ENCODE results near the gene RNF17. TPM values are rescaled to one million over a fixed set of nuclear protein-coding genes. Genes with fewer than 3 reads are reported as not detected.
"Not testable (repeated sequence)": the region's sequence is repeated elsewhere in the genome, so short reads cannot be mapped to it uniquely, and the experiment has no call there.

RNF17 gene
- total RNA-seq, 5 donors from 2014 or later (not counting 1 experiment from before 2014, with no cell fraction given): 0.84 TPM; not detected in 4

DNA sequence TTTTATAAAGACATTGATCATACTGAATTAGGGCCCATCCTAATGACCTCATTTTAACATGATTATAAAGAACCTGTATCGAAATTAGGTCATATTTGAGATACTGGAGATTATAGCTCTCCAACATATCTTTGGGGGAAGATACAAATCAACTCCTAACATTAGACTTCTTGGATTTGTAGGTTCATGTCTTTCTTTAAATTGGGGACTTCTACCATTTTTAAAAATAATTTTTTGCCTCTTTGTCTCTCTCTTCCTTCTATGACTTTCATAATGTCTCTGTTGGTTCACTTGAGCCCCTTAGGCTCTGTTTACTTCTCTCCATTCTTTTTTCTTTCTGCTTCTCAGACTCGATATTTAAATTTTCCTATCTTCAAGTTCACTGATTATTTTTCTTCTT is 57.2 kb downstream of the RNF17 start:
- no peaks in the 10 kb centered on the region for H3K9me3 ChIP-seq
- H3K36me3 ChIP-seq (ENCODE audit: control insufficient read depth in 2 of 2, extremely low read depth in 1 of 2, insufficient read depth in 1 of 2, low read length in 1 of 2): no peaks in the 10 kb centered on the region
- Mint-ChIP-seq H3K9me3 (peaks cover 0 to 10% (median 0%) of the 10 kb centered on the region in 3 donors), H3K4me3 (no peak overlapping the region), H3K27me3 (peaks cover 28 to 51% of the 10 kb centered on the region in 2 donors), H3K36me3 (peaks cover 6% of the 10 kb centered on the region), H3K27ac (peak overlapping the region in 1 of 2 donors; percentile 47), H3K4me1 (no peaks in the 10 kb centered on the region)
- no peak overlapping the region for H3K27ac ChIP-seq (ENCODE audit: low read length)
- no peaks in the 10 kb centered on the region for H3K4me1 ChIP-seq (ENCODE audit: control insufficient read depth in 1 of 2, extremely low read depth in 1 of 2, insufficient read depth in 2 of 2, low read length in 2 of 2)
- POLR2A ChIA-PET: no interaction called here
- peaks cover 0 to 10% of the 10 kb centered on the region in 2 experiments for H3K27me3 ChIP-seq (replicated peaks in 1 of 2; ENCODE audit: control insufficient read depth in 2 of 2, extremely low read depth in 1 of 2, insufficient read depth in 2 of 2, low read length in 1 of 2)
- CTCF ChIA-PET: no interaction called here
- no peak overlapping the region for H3K4me3 ChIP-seq (ENCODE audit: control insufficient read depth in 1 of 2, extremely low read depth in 1 of 2, low read length in 1 of 2)
- no peak for ATAC-seq (replicated peaks in 1 of 4)
- WGBS (ENCODE audit: insufficient coverage): no CpG with 5 or more reads among the region's 2 CpGs
- no peak for DNase-seq

DNA sequence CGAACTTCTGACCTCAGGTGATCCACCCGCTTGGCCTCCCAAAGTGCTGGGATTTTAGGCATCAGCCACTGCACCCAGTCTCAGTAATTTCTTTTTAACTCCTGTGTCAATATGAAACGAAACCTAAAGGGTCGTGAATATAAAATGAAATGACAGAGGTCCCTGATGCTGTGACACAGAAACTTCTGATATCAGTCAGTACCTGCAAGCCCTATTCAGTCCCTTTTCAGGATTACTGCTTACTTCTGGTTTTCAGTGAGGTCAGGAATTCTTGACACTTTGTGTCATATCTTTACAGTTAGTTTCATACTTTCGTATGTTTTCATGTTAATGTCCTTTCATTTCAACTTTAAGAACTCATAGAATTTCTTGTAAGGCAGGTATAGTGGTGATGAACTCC is 58.7 kb downstream of the RNF17 start:
- Mint-ChIP-seq H3K27me3 (peaks cover 19 to 42% of the 10 kb centered on the region in 2 donors), H3K4me3 (no peak overlapping the region), H3K27ac (no peak overlapping the region), H3K36me3 (peaks cover 6% of the 10 kb centered on the region), H3K9me3 (peaks cover 0 to 10% (median 0%) of the 10 kb centered on the region in 3 donors), H3K4me1 (no peaks in the 10 kb centered on the region)
- ChIA-PET CTCF (no interaction called here), POLR2A (no interaction called here)
- 50% methylated on average over 2 of the region's 5 CpGs for WGBS (ENCODE audit: insufficient coverage)
- H3K4me1 ChIP-seq (ENCODE audit: control insufficient read depth in 1 of 2, extremely low read depth in 1 of 2, insufficient read depth in 2 of 2, low read length in 2 of 2): no peaks in the 10 kb centered on the region
- no peak overlapping the region for H3K4me3 ChIP-seq (ENCODE audit: control insufficient read depth in 1 of 2, extremely low read depth in 1 of 2, low read length in 1 of 2)
- ATAC-seq (replicated peaks in 1 of 4) (no peak), DNase-seq (no peak)
- H3K36me3 ChIP-seq (ENCODE audit: control insufficient read depth in 2 of 2, extremely low read depth in 1 of 2, insufficient read depth in 1 of 2, low read length in 1 of 2): no peaks in the 10 kb centered on the region
- H3K9me3 ChIP-seq: no peaks in the 10 kb centered on the region
- H3K27ac ChIP-seq (ENCODE audit: low read length): no peak overlapping the region
- H3K27me3 ChIP-seq (replicated peaks in 1 of 2; ENCODE audit: control insufficient read depth in 2 of 2, extremely low read depth in 1 of 2, insufficient read depth in 2 of 2, low read length in 1 of 2): peaks cover 0 to 13% of the 10 kb centered on the region in 2 experiments

DNA sequence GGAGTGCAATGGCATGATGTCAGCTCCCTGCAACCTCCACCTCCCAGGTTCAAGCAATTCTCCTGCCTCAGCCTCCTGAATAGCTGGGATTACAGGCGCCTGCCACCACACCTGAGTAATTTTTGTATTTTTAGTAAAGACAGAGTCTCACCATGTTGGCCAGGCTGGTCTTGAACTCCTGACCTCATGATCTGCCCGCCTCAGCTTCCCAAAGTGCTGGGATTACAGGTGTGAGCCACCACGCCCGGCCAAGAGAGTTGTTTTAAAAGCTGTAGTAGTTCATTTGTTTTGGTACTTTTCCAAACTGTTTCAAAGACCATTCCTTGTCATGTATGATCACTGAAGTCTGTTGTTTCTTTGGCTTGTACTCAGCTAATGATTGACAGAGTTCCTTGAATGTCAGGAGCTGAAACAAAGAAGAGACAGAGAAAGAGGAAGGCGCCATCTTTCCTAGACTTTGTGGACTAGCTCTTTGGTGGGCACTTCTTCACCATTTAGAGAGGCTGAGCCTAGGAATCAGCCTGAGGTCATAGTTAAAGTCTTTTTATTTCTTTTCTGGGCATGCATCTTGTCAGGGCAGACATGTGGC is 59.2 kb downstream of the RNF17 start:
- CTCF ChIA-PET, H3K36me3 Mint-ChIP-seq: not testable (repeated sequence)
- peaks cover 17 to 39% of the 10 kb centered on the region in 2 donors for H3K27me3 Mint-ChIP-seq

DNA sequence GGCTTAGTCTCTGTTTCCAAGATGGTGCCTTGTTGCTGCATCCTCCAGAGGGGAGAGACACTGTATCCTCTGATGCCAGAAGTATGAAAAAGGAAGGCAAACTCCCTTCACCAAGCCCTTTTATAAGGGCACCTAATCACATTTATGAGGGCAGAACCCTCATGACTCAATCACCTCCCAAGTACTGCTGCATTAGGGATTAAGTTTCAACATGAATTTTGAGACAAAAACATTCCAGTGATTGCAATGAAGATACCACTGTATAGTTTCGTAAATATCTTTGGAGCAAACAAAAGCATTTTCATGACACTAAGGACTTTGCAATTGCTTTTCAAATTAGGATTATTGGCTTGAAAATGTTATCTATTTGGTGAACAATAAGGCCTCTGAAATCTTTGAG is 63.8 kb downstream of the RNF17 start:
- no peaks in the 10 kb centered on the region for H3K36me3 ChIP-seq (ENCODE audit: control insufficient read depth in 2 of 2, extremely low read depth in 1 of 2, insufficient read depth in 1 of 2, low read length in 1 of 2)
- no peak overlapping the region for H3K27ac ChIP-seq (ENCODE audit: low read length)
- H3K27me3 ChIP-seq (replicated peaks in 1 of 2; ENCODE audit: control insufficient read depth in 2 of 2, extremely low read depth in 1 of 2, insufficient read depth in 2 of 2, low read length in 1 of 2): peaks cover 0 to 7% of the 10 kb centered on the region in 2 experiments
- no peaks in the 10 kb centered on the region for H3K4me1 ChIP-seq (ENCODE audit: control insufficient read depth in 1 of 2, extremely low read depth in 1 of 2, insufficient read depth in 2 of 2, low read length in 2 of 2)
- H3K4me3 Mint-ChIP-seq: no peak overlapping the region
- no peak overlapping the region for H3K4me3 ChIP-seq (ENCODE audit: control insufficient read depth in 1 of 2, extremely low read depth in 1 of 2, low read length in 1 of 2)
- no peak for ATAC-seq (replicated peaks in 1 of 4)
- no peak overlapping the region for H3K27ac Mint-ChIP-seq
- H3K9me3 Mint-ChIP-seq: no peaks in the 10 kb centered on the region
- no peaks in the 10 kb centered on the region for H3K36me3 Mint-ChIP-seq
- DNase-seq: no peak
- ChIA-PET CTCF (no interaction called here), POLR2A (no interaction called here)
- no peaks in the 10 kb centered on the region for H3K9me3 ChIP-seq
- WGBS (ENCODE audit: insufficient coverage): 100% methylated on average over 1 of the region's 1 CpG
- H3K4me1 Mint-ChIP-seq: no peaks in the 10 kb centered on the region
- H3K27me3 Mint-ChIP-seq: peaks cover 20 to 21% of the 10 kb centered on the region in 2 donors

More for the DNA sequence above, 59.2 kb downstream of the RNF17 start:
- H3K9me3 ChIP-seq; H3K4me3 ChIP-seq (ENCODE audit: control insufficient read depth in 1 of 2, extremely low read depth in 1 of 2, low read length in 1 of 2); H3K4me3 Mint-ChIP-seq; H3K4me1 ChIP-seq (ENCODE audit: control insufficient read depth in 1 of 2, extremely low read depth in 1 of 2, insufficient read depth in 2 of 2, low read length in 2 of 2); H3K4me1 Mint-ChIP-seq; H3K27ac ChIP-seq (ENCODE audit: low read length); POLR2A ChIA-PET; H3K36me3 ChIP-seq (ENCODE audit: control insufficient read depth in 2 of 2, extremely low read depth in 1 of 2, insufficient read depth in 1 of 2, low read length in 1 of 2); DNase-seq; ATAC-seq (replicated peaks in 1 of 4); H3K27ac Mint-ChIP-seq: not testable (repeated sequence)
- H3K9me3 Mint-ChIP-seq: peaks cover 0 to 10% (median 0%) of the 10 kb centered on the region in 3 donors
- peaks cover 0 to 13% of the 10 kb centered on the region in 2 experiments for H3K27me3 ChIP-seq (replicated peaks in 1 of 2; ENCODE audit: control insufficient read depth in 2 of 2, extremely low read depth in 1 of 2, insufficient read depth in 2 of 2, low read length in 1 of 2)
- 90% methylated on average over 2 of the region's 5 CpGs for WGBS (ENCODE audit: insufficient coverage)

DNA sequence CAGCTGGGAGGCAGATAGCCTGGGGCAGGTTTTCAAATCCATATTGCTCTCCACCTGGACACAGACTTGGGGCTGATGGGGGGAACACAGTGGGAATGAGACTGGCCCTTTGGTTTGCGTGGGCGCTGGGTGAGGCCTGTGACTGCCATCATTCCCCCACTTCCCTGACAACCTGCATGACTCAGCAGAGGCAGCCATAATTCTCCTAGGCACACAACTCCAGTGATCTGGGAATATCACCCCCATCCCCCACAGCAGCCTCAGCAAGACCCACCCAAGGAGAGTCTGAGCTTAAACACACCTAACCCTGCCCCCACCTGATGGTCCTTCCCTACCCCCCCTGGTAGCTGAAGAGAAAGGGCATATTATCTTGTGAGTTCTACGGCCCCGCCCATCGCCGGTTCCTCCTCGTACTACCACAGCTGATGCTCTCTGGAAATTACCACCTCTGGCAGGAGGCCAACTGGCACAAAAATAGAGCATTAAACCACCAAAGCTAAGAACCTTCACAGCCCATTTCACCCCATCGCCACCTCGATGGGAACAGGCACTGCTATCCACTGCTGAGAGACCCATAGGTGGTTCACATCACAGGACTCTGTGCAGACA is 71.0 kb downstream of the RNF17 start:
- Histone ChIP-seq H3K4me1 (ENCODE audit: control insufficient read depth in 1 of 2, extremely low read depth in 1 of 2, insufficient read depth in 2 of 2, low read length in 2 of 2) (no peaks in the 10 kb centered on the region), H3K9me3 (no peaks in the 10 kb centered on the region), H3K36me3 (ENCODE audit: control insufficient read depth in 2 of 2, extremely low read depth in 1 of 2, insufficient read depth in 1 of 2, low read length in 1 of 2) (no peaks in the 10 kb centered on the region), H3K27me3 (replicated peaks in 1 of 2; ENCODE audit: control insufficient read depth in 2 of 2, extremely low read depth in 1 of 2, insufficient read depth in 2 of 2, low read length in 1 of 2) (peaks cover 0 to 18% of the 10 kb centered on the region in 2 experiments), H3K27ac (ENCODE audit: low read length) (no peak overlapping the region), H3K4me3 (ENCODE audit: control insufficient read depth in 1 of 2, extremely low read depth in 1 of 2, low read length in 1 of 2) (no peak overlapping the region)
- H3K36me3 Mint-ChIP-seq: no peaks in the 10 kb centered on the region
- peaks cover 21 to 23% of the 10 kb centered on the region in 2 donors for H3K27me3 Mint-ChIP-seq
- no peak for DNase-seq
- no peak for ATAC-seq (replicated peaks in 1 of 4)
- no peaks in the 10 kb centered on the region for H3K4me1 Mint-ChIP-seq
- 90% methylated on average over 3 of the region's 9 CpGs for WGBS (ENCODE audit: insufficient coverage)
- no peaks in the 10 kb centered on the region for H3K9me3 Mint-ChIP-seq
- H3K27ac Mint-ChIP-seq: no peak overlapping the region
- POLR2A ChIA-PET: no interaction called here
- CTCF ChIA-PET: interaction anchor here in 1 of 2 donors (0.6 kb wide), 1 partner anchor 1513 kb away, joined by 3 read pairs; no protein-coding TSS in a partner anchor
- no peak overlapping the region for H3K4me3 Mint-ChIP-seq

DNA sequence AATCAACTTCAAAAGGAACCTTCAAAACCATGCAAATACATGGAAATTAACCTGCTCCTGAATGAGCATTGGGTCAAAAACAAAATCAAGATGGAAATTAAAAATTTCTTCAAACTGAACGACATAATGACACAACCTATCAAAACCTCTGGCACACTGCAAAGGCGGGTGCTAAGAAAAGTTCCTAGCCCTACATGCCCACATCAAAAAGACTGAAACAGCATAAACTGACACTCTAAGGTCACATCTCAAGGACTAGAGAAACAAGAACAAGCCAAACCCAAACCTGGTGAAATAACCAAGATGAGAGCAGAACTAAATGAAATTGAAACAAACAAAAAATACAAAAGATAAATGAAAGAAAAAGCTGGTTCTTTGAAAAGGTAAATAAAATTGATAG is 73.6 kb downstream of the RNF17 start:
- H3K4me1 Mint-ChIP-seq; ATAC-seq (replicated peaks in 1 of 4); POLR2A ChIA-PET; H3K4me3 ChIP-seq (ENCODE audit: control insufficient read depth in 1 of 2, extremely low read depth in 1 of 2, low read length in 1 of 2); DNase-seq; H3K36me3 ChIP-seq (ENCODE audit: control insufficient read depth in 2 of 2, extremely low read depth in 1 of 2, insufficient read depth in 1 of 2, low read length in 1 of 2); H3K4me1 ChIP-seq (ENCODE audit: control insufficient read depth in 1 of 2, extremely low read depth in 1 of 2, insufficient read depth in 2 of 2, low read length in 2 of 2); H3K9me3 Mint-ChIP-seq; H3K27ac Mint-ChIP-seq; H3K4me3 Mint-ChIP-seq; H3K36me3 Mint-ChIP-seq; H3K9me3 ChIP-seq; H3K27ac ChIP-seq (ENCODE audit: low read length): not testable (repeated sequence)
- WGBS (ENCODE audit: insufficient coverage): 0% methylated on average over 1 of the region's 2 CpGs
- CTCF ChIA-PET: interaction anchor here (0.6 to 0.7 kb wide), 2 partner anchors 200 to 1073 kb away, joined by 3 to 4 read pairs; no protein-coding TSS in a partner anchor
- peaks cover 0 to 18% of the 10 kb centered on the region in 2 experiments for H3K27me3 ChIP-seq (replicated peaks in 1 of 2; ENCODE audit: control insufficient read depth in 2 of 2, extremely low read depth in 1 of 2, insufficient read depth in 2 of 2, low read length in 1 of 2)
- peaks cover 17 to 18% of the 10 kb centered on the region in 2 donors for H3K27me3 Mint-ChIP-seq
